Measurements from ENCODE around the gene SH3RF3. TPM values are rescaled to one million over a fixed set of nuclear protein-coding genes. Genes with fewer than 3 reads are reported as not detected.

Gene SH3RF3
- total RNA-seq, 4 donors from 2014 or later = 2.2 to 6.1 (median 4.2) TPM

GRCh38 chr2:109153807-109154206 lies 24.8 kb downstream of the SH3RF3 start:
- 86% methylated on average over 5 of the region's 5 CpGs for WGBS
- Histone ChIP-seq H3K9me3 (no peaks in the 10 kb centered on the region), H3K4me3 (no peak overlapping the region), H3K27me3 (no peaks in the 10 kb centered on the region), H3K4me1 (peaks cover 8% of the 10 kb centered on the region), H3K36me3 (no peaks in the 10 kb centered on the region), H3K27ac (no peak overlapping the region)
- DNase-seq (ENCODE audit: low spot score in 2 of 2) = no peak
- no peak for TF ChIP-seq CTCF (IDR thresholded peaks at IDR 0.05)
- no peak for TF ChIP-seq POLR2AphosphoS5 (IDR thresholded peaks at IDR 0.05)
- TF ChIP-seq EP300 (IDR thresholded peaks at IDR 0.05) = no peak
- no peak for TF ChIP-seq POLR2A (IDR thresholded peaks at IDR 0.05)

GRCh38 chr2:109154226-109154625 lies 25.2 kb downstream of the SH3RF3 start:
- Histone ChIP-seq H3K27me3 (no peaks in the 10 kb centered on the region), H3K27ac (no peak overlapping the region), H3K4me3 (no peak overlapping the region), H3K36me3 (no peaks in the 10 kb centered on the region), H3K4me1 (peaks cover 8% of the 10 kb centered on the region), H3K9me3 (no peaks in the 10 kb centered on the region)
- 80% methylated on average over 1 of the region's 3 CpGs for WGBS
- TF ChIP-seq POLR2A (IDR thresholded peaks at IDR 0.05) (no peak), EP300 (IDR thresholded peaks at IDR 0.05) (no peak), CTCF (IDR thresholded peaks at IDR 0.05) (no peak), POLR2AphosphoS5 (IDR thresholded peaks at IDR 0.05) (no peak)
- no peak for DNase-seq (ENCODE audit: low spot score in 2 of 2)

- WGBS = 77% methylated on average over 11 of the region's 11 CpGs
- Histone ChIP-seq H3K4me3 (no peak overlapping the region), H3K36me3 (no peaks in the 10 kb centered on the region), H3K4me1 (peaks cover 8% of the 10 kb centered on the region), H3K27me3 (no peaks in the 10 kb centered on the region), H3K9me3 (no peaks in the 10 kb centered on the region), H3K27ac (no peak overlapping the region)
- DNase-seq (ENCODE audit: low spot score in 2 of 2) = no peak
- TF ChIP-seq CTCF (IDR thresholded peaks at IDR 0.05) (no peak), POLR2AphosphoS5 (IDR thresholded peaks at IDR 0.05) (no peak), POLR2A (IDR thresholded peaks at IDR 0.05) (no peak), EP300 (IDR thresholded peaks at IDR 0.05) (no peak)
These were observed 26.8 kb downstream of the SH3RF3 start for GRCh38 chr2:109155553-109156451.

- no peaks in the 10 kb centered on the region for H3K36me3 ChIP-seq
- no peak for TF ChIP-seq POLR2A (IDR thresholded peaks at IDR 0.05)
- TF ChIP-seq POLR2AphosphoS5 (IDR thresholded peaks at IDR 0.05) = no peak
- TF ChIP-seq CTCF (IDR thresholded peaks at IDR 0.05) = no peak
- TF ChIP-seq EP300 (IDR thresholded peaks at IDR 0.05) = no peak
- H3K9me3 ChIP-seq = no peaks in the 10 kb centered on the region
- no peaks in the 10 kb centered on the region for H3K27me3 ChIP-seq
- H3K4me3 ChIP-seq = no peak overlapping the region
- no peak for DNase-seq (ENCODE audit: low spot score in 2 of 2)
- peaks cover 8% of the 10 kb centered on the region for H3K4me1 ChIP-seq
- WGBS = 100% methylated on average over 1 of the region's 5 CpGs
- no peak overlapping the region for H3K27ac ChIP-seq
These were observed 28.6 kb downstream of the SH3RF3 start for GRCh38 chr2:109157563-109158105.

- Histone ChIP-seq H3K27me3 (no peaks in the 10 kb centered on the region), H3K36me3 (no peaks in the 10 kb centered on the region), H3K4me3 (no peak overlapping the region), H3K27ac (no peak overlapping the region), H3K4me1 (peaks cover 8% of the 10 kb centered on the region), H3K9me3 (no peaks in the 10 kb centered on the region)
- DNase-seq (ENCODE audit: low spot score in 2 of 2) = no peak
- TF ChIP-seq CTCF (IDR thresholded peaks at IDR 0.05) (no peak), POLR2A (IDR thresholded peaks at IDR 0.05) (no peak), EP300 (IDR thresholded peaks at IDR 0.05) (no peak), POLR2AphosphoS5 (IDR thresholded peaks at IDR 0.05) (no peak)
- 95% methylated on average over 5 of the region's 5 CpGs for whole genome bisulfite sequencing
These were observed 29.2 kb downstream of the SH3RF3 start for GRCh38 chr2:109158237-109158636.
